Loucy (cell line): ENCODE data around the gene ATP13A3.

ENCODE experiments used
- EZH2phosphoT487 ChIP-seq: fragments of 200-600 bp; IDR thresholded peaks from 2 replicates; pipeline ENCODE4 v1.6.1; 2018; ENCODE audit warnings: antibody characterized with exemption, mild to moderate bottlenecking, moderate library complexity, borderline replicate concordance
- TF ChIP-seq, protein P1 (sequence below): fragments of 200-600 bp; sonication (generic); conservative IDR thresholded peaks from 2 replicates; pipeline ENCODE4 v1.5.1; 2014; ENCODE audit warnings: mild to moderate bottlenecking, antibody characterized with exemption, low read length

- TF ChIP-seq, protein P1, sequence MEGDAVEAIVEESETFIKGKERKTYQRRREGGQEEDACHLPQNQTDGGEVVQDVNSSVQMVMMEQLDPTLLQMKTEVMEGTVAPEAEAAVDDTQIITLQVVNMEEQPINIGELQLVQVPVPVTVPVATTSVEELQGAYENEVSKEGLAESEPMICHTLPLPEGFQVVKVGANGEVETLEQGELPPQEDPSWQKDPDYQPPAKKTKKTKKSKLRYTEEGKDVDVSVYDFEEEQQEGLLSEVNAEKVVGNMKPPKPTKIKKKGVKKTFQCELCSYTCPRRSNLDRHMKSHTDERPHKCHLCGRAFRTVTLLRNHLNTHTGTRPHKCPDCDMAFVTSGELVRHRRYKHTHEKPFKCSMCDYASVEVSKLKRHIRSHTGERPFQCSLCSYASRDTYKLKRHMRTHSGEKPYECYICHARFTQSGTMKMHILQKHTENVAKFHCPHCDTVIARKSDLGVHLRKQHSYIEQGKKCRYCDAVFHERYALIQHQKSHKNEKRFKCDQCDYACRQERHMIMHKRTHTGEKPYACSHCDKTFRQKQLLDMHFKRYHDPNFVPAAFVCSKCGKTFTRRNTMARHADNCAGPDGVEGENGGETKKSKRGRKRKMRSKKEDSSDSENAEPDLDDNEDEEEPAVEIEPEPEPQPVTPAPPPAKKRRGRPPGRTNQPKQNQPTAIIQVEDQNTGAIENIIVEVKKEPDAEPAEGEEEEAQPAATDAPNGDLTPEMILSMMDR = no peak
- no peak for TF ChIP-seq EZH2phosphoT487
These were observed 89.0 kb downstream of the ATP13A3 start for GRCh38 chr3:194397757-194398312.
